Rectal smooth muscle tissue (tissue), 1 donor: ENCODE data around the gene DLX4.

Source experiments
- H3K27ac ChIP-seq: one replicate; pipeline ENCODE4 v1.7.0; 2013; ENCODE audit warnings: low read depth, low read length, inconsistent platforms
- H3K27me3 ChIP-seq: one replicate; pipeline ENCODE4 v1.7.0; 2013; ENCODE audit warnings: low read length; ENCODE audit not compliant: control insufficient read depth, insufficient read depth
- H3K36me3 ChIP-seq: one replicate; pipeline ENCODE4 v1.7.0; 2013; ENCODE audit warnings: low read length; ENCODE audit not compliant: control insufficient read depth, insufficient read depth
- H3K4me1 ChIP-seq: one replicate; pipeline ENCODE4 v1.7.0; 2013; ENCODE audit warnings: low read length; ENCODE audit not compliant: control insufficient read depth, insufficient read depth
- H3K4me3 ChIP-seq: one replicate; pipeline ENCODE4 v1.7.0; 2013; ENCODE audit warnings: low read length
- H3K9ac ChIP-seq: one replicate; pipeline ENCODE4 v1.7.0; 2013; ENCODE audit warnings: low read length

DLX4 gene

GRCh38 chr17:49932138-49932723, 36.8 kb upstream of the DLX4 start:
- H3K9ac ChIP-seq: no peak overlapping the region
- H3K4me1 ChIP-seq: no peaks in the 10 kb centered on the region
- H3K36me3 ChIP-seq: no peaks in the 10 kb centered on the region
- peaks cover 9% of the 10 kb centered on the region for H3K27me3 ChIP-seq
- no peak overlapping the region for H3K27ac ChIP-seq
- no peak overlapping the region for H3K4me3 ChIP-seq

DNA sequence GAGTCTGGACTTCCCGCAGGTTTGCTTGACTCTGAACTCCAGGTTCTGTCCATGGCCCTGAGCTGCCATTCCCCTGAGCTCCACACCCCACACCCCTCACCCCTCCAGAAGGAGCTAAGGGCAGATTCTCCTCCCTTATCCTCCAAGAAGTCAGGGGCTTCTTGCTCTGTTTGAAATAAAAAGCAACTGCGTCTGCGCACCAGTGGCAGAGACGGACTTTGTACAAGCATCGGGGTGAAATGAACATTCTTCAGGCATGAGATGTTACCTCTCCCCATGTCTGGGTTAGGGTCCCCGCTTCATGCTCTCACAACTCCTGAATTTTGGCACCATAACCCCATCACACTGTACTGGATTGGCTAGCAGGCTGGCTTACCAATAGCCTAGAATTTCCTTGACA, 36.1 kb upstream of the DLX4 start:
- Histone ChIP-seq H3K27ac (no peak overlapping the region), H3K4me1 (no peaks in the 10 kb centered on the region), H3K9ac (no peak overlapping the region), H3K27me3 (peaks cover 9% of the 10 kb centered on the region), H3K4me3 (no peak overlapping the region), H3K36me3 (no peaks in the 10 kb centered on the region)

DNA sequence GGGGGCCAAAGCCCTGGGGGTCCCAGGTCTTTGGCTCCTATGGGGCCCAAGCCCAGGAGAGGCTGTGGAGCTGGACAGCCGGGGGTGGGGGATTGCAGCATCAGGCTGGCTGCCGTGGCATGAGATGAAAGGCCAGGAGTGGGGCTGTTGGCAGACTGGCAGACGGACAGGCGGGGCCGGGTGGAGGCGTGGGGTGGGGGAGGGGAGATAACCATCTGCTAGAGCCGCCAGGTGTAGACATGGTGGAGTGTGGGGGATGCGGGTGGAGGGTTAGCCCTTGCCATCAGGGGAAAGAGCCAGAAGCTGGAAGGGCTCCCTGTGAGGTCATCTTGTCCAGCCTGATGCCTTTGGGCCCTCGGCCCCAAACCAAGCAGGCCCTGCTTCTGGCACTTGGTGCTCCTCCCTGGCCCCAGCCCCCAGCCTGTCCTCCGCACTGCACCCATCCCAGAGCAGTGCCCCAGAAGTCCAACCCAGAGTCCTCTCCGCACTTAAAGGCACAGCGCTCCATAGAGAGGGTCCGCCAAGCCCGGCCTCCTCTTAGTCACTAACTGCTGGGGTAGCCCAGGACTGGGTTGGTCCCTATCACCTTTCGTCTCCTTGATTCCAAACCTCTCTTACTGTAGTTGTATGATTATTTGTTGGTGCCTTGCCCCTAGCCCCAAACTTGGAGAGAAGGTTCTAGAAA, 33.3 kb upstream of the DLX4 start:
- Histone ChIP-seq H3K4me1 (no peaks in the 10 kb centered on the region), H3K27me3 (peaks cover 7% of the 10 kb centered on the region), H3K9ac (no peak overlapping the region), H3K36me3 (no peaks in the 10 kb centered on the region), H3K27ac (no peak overlapping the region), H3K4me3 (no peak overlapping the region)

DNA sequence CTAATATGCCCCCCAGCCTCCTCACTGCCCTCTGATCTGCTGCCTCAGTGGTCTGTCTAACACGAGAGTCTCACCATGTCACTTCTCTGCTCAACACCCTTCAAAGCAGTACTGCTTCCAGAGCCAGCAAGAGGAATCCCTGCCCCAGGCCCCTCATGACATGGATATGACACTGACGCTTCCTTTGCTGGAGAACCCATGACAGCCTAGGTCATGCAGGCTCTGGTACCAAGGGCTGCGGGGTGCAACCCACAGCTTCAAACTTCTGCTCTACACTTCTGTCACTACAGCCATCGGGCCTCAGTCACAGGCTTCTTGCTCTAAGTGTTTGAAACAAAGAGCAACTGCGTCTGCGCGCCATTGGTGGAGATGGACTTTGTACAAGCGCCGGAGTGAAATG, 32.6 kb upstream of the DLX4 start:
- Histone ChIP-seq H3K27ac (no peak overlapping the region), H3K4me3 (no peak overlapping the region), H3K9ac (no peak overlapping the region), H3K27me3 (peaks cover 5% of the 10 kb centered on the region), H3K36me3 (no peaks in the 10 kb centered on the region), H3K4me1 (no peaks in the 10 kb centered on the region)

GRCh38 chr17:49939318-49939717, 29.7 kb upstream of the DLX4 start:
- peaks cover 12% of the 10 kb centered on the region for H3K27me3 ChIP-seq
- H3K36me3 ChIP-seq: no peaks in the 10 kb centered on the region
- H3K27ac ChIP-seq: no peak overlapping the region
- H3K4me3 ChIP-seq: no peak overlapping the region
- no peaks in the 10 kb centered on the region for H3K4me1 ChIP-seq
- no peak overlapping the region for H3K9ac ChIP-seq

GRCh38 chr17:49941427-49941826, 27.6 kb upstream of the DLX4 start:
- no peak overlapping the region for H3K9ac ChIP-seq
- H3K4me1 ChIP-seq: no peaks in the 10 kb centered on the region
- peaks cover 13% of the 10 kb centered on the region for H3K27me3 ChIP-seq
- H3K36me3 ChIP-seq: no peaks in the 10 kb centered on the region
- no peak overlapping the region for H3K4me3 ChIP-seq
- no peak overlapping the region for H3K27ac ChIP-seq

- H3K36me3 ChIP-seq: no peaks in the 10 kb centered on the region
- H3K4me3 ChIP-seq: no peak overlapping the region
- no peaks in the 10 kb centered on the region for H3K4me1 ChIP-seq
- peaks cover 13% of the 10 kb centered on the region for H3K27me3 ChIP-seq
- H3K27ac ChIP-seq: no peak overlapping the region
- H3K9ac ChIP-seq: no peak overlapping the region
Observed at GRCh38 chr17:49942947-49943346, 26.0 kb upstream of the DLX4 start.

DNA sequence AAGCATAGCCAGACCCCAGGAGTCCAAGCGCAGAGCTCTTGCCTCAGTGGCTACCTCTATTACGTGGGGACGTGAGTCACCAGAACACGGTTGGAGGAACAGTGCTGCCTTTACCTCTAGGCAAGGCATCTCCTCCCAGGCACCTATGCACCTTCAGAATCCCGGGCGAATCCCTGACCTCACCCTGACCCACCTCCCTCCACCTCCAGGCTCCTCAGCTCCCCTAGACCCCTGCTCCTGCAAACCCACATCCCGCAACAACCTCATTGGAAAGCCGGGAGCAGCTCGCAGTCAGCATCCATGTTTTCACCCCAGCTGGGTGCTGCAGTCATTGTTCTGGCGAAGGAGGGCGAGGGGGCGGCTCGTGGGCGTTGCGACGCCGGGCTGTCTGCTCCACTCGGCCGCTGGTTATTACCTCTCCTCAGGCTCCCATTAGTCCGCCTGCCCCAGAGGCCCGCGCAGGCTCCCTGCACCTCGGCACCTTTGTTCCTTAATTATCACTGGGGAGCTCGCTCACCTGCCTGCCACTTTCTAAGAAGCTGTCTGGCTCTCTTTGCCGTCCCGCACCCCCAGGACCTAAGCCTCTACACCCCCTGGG, 24.6 kb upstream of the DLX4 start:
- Histone ChIP-seq H3K36me3 (no peaks in the 10 kb centered on the region), H3K9ac (no peak overlapping the region), H3K4me3 (no peak overlapping the region), H3K4me1 (no peaks in the 10 kb centered on the region), H3K27me3 (peaks cover 18% of the 10 kb centered on the region), H3K27ac (no peak overlapping the region)

- Histone ChIP-seq H3K4me3 (no peak overlapping the region), H3K9ac (no peak overlapping the region), H3K4me1 (no peaks in the 10 kb centered on the region), H3K27ac (no peak overlapping the region), H3K27me3 (peaks cover 27% of the 10 kb centered on the region), H3K36me3 (no peaks in the 10 kb centered on the region)
Observed at GRCh38 chr17:49946208-49946607, 22.8 kb upstream of the DLX4 start.

DNA sequence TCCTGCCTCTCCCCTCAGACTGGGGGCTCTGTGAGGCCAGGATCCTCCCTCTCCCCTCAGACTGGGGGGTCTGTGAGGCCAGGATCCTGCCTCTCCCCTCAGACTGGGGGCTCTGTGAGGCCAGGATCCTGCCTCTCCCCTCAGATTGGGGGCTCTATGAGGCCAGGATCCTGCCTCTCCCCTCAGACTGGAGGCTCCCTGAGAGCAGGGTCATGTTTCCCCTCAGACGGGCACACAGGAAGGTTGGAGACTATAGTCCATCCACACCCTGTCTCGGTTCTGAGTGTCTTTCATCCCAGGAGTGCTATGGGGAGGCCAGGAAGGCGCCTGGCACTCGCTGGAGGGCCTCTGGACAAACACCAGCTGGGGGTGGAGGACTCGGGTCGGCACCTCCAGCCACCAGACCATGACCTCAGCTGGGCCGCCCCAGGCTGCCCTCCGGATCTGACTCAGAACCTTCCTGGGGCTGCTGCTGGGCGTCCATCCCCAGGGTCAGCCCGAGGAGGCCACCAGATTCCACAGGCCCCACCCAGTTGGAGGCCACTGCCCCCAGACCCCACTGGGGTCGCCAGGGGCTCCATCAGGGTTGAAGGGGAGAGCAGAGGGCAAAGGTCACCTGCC, 21.9 kb upstream of the DLX4 start:
- peaks cover 29% of the 10 kb centered on the region for H3K27me3 ChIP-seq
- no peak overlapping the region for H3K4me3 ChIP-seq
- H3K36me3 ChIP-seq: no peaks in the 10 kb centered on the region
- H3K9ac ChIP-seq: no peak overlapping the region
- H3K4me1 ChIP-seq: no peaks in the 10 kb centered on the region
- H3K27ac ChIP-seq: no peak overlapping the region

DNA sequence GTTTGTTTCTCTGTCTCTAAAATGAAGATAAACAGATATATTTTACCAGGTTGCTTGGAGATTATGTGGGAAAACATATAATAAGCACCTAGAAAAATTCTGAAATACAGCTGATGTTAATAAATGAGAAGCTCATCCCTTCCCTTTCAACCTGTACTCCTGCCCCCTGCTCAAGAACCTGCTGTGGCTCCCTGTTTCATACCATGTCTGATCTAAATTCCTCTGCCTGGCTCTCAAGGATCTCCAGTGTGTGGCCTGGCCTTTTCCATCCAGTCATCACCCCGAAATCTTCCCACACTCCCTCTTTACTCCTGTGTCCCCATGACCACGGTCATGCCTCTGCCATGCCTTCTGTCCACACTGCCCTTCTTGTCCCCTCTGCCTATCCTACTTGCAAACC, 19.4 kb upstream of the DLX4 start:
- Histone ChIP-seq H3K36me3 (no peaks in the 10 kb centered on the region), H3K27ac (no peak overlapping the region), H3K4me3 (no peak overlapping the region), H3K27me3 (peaks cover 20% of the 10 kb centered on the region), H3K9ac (no peak overlapping the region), H3K4me1 (no peaks in the 10 kb centered on the region)

DNA sequence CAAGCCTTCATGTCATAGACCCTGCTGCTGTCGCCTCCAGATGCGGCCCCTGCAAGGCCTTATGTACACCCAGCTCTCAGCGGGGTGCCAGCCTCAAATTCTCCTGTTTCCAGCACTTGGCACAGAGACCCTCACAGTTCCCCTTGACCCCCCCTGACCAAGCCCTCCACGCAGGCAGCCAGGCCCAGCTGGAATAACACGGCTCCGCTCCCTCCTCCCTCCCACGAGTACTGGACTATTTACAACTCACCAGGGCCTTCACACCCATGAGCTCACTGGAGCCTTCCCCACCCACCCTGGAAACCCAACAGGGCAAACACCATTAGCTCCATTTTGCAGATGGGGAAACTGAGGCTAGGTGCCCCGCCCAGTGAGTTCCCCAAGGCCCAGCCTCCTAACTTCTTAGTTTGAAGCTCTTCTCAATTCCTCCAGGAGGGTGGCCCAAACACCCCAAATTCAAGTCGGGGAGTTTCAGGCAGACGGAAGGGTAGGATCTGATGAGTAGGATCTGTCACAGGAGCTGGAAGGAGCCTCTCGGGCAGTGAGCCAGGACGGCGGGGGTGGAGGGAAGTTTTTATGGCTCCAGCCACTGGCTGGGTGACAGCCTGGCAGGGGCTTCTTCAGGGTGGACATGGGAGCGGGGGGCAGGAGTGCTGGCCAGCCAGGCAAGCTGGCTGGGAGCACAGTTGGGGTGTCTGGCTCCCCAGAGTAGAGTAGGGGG, 17.5 kb upstream of the DLX4 start:
- Histone ChIP-seq H3K36me3 (no peaks in the 10 kb centered on the region), H3K27me3 (peaks cover 20% of the 10 kb centered on the region), H3K4me3 (no peak overlapping the region), H3K9ac (no peak overlapping the region), H3K4me1 (no peaks in the 10 kb centered on the region), H3K27ac (no peak overlapping the region)
